ENCODE measurements around the gene SHROOM1.
"Not testable (repeated sequence)": the region's sequence is repeated elsewhere in the genome, so short reads cannot be mapped to it uniquely, and the experiment has no call there.

The SHROOM1 gene

DNA sequence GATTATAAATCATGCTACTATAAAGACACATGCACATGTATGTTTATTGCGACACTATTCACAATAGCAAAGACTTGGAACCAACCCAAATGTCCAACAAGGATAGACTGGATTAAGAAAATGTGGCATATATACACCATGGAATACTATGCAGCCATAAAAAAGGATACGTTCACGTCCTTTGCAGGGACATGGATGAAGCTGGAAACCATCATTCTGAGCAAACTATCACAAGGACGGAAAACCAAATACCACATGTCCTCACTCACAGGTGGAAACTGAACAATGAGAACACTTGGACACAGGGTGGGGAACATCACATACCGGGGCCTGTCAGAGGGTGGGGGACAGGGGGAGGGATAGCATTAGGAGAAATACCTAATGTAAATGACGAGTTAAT lies 24.6 kb downstream of the SHROOM1 start:
- DNase-seq = not testable (repeated sequence)

DNA sequence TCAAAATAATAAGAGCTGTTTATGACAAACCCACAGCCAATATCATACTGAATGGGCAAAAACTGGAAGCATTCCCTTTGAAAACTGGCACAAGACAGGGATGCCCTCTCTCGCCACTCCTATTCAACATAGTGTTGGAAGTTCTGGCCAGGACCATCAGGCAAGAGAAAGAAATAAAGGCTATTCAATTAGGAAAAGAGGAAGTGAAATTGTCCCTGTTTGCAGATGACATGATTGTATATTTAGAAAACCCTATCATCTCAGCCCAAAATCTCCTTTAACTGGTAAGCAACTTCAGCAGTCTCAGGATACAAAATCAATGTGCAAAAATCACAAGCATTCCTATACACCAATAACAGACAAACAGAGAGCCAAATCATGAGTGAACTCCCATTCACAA lies 26.2 kb downstream of the SHROOM1 start:
- DNase-seq = not testable (repeated sequence)

DNA sequence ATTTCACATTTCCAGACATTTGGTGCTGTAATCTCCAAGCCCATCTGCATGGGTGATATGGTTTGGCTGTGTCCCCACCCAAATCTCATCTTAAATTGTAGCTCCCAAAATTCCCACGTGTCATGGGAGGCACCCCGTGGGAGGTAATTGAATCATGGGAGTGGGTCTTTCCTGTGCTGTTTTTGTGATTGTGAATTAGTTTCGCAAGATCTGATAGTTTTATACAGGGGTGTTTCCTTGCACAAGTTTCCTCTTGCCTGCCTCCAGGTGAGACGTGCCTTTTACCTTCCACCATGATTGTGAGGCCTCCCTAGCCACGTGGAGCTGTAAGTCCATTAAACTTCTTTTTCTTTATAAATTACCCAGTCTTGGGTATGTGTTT lies 27.8 kb downstream of the SHROOM1 start:
- not testable (repeated sequence) for DNase-seq

DNA sequence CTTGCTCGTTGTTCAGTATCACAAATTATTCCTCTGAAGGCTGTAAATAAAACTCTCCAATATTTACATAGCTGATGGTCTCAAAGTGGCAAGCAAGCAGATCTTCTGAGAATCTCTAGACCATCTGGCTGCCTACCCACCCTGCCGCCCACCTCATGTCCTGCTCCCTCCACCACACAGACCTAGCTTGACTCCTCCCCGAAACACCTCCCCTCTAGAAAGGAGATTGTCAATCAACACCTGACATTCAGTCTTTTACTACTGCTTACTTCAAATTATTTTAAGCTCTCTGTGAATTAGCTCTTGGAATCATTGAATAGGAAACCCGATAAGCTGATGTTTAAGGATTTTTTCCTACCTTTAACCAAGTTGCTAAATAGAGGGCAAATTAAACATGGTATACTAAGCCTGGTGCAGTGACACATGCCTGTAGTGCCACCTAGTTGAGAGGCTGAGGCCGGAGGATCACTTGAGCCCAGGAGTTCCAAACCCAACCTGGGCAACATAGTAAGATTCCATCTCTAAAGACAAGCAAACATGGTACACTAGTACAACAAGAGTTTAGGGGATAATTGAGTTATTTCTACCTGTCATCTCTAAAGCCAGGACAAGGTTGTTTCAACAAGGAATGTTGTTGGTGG lies 28.3 kb downstream of the SHROOM1 start:
- no peak for DNase-seq

DNA sequence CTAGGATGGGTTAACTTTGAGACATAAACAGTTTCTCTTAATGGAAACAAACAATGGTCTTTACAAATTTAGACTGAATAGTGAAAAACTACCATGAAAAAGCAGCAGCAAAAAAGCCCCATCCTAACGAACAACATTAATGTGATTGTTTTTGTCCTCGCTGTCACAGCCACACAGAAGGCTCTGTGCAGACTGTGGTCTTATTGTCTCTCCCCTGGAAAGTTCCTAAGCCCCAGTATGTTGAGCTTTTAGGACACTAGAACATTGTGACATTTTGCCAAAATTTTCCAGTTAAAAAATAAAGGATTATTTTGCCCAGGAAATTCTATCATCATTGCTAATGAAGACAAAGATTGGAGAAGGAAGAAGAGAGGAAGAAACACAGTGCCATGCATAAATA lies 29.9 kb downstream of the SHROOM1 start:
- DNase-seq = no peak

DNA sequence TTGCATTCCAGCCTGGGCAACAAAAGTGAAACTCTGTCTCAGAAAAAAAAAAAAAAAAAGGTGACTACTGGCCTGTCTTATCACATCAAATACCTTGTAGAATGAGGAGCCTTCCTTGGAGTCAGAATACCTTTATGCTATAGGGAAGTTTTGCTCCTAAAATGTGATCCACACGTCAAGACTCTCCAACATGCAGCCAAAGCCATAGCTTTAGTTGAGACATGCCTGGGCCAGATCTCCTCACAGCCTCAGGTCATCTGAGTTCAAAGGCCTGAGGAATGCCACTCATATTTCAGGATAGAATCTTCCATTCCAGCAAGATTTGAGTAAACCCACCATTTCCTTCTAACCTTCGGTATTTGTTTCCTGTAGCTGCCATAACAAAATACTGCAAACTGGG lies 31.1 kb downstream of the SHROOM1 start:
- no peak for DNase-seq

DNA sequence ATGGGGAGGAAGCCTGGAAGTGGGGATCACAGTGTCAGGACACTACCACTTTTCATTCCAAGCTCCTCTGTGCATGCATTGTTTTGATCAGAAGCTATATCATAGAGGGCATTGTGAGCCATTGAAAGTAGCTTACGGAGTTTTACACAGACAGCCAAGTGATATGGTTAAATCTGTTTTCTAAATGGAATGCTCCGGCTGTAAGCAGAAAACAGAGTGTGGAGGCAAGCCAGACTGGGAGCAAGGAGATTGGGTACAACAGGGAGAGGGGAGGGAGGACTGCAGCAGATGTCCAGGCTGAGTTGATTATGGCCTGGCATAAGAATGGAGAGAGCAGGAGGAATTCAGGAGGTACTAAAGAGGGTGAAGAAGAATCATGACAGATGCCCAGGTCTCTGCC lies 32.8 kb downstream of the SHROOM1 start:
- no peak for DNase-seq

DNA sequence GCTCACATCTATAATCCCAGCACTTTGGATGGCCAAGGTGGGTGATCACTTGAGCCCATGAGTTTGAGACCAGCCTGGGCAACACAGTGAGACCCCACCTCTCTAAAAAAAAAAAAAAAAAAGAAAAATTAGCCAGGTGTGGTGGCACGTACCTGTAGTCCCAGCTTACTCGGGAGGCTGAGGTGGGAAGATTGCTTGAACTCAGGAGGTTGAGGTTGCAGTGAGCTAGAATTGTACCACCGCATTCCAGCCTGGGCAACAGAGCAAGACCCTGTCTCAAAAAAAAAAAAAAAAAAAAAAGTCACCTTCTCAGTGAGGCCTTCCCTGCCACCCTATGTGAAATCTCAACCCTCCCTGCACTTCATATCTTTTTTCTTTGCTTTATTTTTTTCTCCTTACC lies 39.4 kb downstream of the SHROOM1 start:
- no peak for DNase-seq

DNA sequence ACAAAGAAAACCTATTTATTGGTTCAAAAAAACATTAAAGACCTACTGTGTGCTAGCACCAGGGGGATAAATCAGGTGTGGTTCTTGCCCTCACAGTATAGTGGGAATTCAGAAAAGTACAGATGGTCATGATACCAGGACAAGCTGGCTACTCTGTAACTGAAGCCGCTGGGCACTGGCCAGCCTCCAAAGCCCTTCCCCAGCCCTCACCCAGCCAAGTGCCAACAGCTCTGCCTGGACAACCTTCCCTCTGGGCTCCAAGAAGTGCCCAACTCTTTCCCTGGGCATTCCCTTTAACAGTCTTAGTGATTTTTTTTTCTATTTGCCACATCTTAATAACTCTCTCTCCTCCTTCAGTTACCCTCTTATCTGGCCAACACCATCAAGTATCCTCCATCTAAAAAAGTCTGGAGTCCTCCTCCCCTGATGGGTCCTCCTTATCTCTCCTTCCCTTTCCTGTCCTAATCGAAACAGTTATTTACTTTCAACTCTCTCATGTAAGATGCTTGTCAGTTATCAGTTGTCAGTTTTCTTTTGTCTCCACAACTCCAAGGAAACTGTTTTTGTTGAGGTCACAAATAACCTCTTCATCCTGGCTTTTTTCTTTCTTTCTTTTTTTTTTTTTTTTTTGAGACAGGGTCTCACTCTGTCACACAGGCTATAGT lies 40.1 kb downstream of the SHROOM1 start:
- DNase-seq = no peak

DNA sequence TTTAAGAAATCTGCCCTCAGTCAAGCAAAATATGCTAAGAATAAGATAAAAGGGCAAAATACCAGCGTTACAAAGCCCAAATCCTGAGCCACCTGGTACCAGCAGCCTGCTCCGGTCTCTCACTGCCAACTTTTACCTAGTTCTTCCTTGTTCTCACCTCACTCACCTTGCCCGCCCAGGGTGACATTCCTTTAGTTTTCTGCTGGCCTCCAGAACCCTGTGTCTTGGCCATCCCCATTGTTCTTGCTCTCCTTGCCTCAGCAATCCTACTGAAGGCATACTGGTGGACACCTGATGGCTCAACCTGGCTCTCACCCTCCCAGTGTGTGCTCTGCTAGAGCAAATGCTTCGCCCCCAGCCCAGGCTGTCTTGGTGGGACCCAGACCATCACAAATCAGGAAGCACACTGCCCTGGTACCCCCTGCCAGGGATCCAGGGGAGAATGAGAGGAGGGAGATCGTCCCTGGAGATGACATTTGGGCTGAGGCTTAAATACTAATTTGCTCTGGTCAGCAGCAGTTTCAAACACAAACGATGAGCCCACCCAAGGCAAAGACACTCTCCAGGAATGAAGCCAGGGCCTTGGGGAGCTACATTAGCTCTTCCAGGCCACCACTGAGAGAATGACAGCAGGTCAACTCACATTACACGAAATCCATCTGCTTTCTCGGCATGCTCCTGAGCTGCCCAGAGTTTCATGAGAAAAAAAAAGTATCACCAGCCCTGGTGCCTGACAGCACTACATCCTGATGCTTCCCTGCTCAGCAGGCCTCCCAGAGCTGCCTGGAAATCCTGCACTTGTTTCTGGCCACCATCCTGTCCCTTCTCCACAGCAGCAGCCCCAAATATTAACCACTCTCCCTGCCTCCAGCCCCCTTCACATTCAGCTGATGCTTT lies 41.2 kb downstream of the SHROOM1 start:
- DNase-seq = no peak

DNA sequence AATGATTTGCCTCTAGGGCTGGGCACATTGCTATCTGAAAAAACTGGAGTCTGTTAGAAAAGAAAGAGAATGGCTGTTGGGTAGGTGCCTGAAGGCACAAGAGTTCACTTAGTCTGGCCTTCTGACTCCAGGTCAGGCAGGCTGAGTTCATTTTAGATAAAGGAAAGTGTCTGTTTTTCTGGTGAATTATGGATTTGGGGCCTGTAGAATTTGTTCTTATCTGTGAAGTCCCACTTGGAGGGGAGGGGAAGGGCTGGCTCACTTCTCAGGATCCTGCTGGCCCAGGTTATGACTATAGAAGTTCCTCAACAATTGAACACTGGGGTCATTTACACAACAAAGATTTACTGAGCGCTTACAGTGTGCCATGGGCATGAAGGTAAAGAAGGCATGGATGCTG lies 41.9 kb downstream of the SHROOM1 start:
- no peak for DNase-seq

DNA sequence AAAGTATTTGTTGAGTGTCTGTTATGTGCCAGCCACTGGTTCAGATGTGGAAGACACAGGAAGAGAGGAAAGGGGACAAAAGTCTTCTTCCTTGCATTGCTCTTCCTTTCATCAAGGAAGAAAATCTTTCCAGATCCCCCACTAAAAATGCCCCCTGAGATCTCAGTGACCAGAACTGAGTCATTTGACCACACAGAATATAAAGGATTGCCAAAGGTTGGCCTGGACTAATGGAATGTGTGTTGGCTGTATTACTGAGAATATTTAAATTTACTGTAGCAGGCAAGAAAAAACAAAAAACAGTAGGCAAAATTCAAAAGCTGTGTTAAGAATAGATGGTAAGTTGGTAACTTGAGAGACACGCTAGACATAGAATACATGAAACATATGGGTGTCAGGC lies 43.4 kb downstream of the SHROOM1 start:
- DNase-seq = no peak

DNA sequence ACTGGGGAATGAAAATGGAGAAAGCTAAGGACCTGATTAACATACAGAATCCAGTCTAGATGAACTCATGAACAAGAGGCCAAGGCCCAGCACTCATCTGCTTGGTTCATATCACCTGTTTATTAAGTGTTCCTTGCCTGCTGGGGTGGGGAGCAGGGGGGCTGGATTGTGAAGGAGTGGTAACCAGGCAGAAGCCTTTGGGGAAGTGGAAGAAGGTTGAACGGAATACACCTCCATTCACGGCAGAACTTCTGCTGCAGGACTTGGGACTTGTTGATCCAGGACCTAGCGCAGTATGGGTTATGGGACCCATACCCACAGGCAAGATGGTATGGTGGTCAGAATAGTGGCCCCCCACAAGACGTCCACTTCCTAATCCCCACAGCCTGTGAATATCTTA lies 44.6 kb downstream of the SHROOM1 start:
- no peak for DNase-seq

DNA sequence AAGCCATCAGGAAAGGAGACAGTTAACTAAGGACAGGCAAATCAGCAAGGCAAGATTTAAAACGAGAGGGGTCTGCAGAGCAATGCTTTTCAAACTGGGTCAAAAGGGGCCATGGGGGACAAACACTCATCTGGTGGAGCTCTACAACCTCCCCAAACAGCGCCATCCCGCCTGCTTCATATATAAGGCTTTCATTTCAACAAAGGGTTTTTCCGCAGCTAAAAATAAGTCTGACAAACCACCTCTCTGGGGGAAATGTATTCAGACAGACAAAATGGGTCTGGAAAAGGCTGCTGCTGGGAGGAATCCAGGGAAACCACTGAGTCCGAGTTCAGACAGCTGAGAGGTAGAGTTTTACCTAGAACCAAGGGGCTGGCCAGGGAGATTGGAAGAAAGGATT lies 45.1 kb downstream of the SHROOM1 start:
- DNase-seq = no peak

DNA sequence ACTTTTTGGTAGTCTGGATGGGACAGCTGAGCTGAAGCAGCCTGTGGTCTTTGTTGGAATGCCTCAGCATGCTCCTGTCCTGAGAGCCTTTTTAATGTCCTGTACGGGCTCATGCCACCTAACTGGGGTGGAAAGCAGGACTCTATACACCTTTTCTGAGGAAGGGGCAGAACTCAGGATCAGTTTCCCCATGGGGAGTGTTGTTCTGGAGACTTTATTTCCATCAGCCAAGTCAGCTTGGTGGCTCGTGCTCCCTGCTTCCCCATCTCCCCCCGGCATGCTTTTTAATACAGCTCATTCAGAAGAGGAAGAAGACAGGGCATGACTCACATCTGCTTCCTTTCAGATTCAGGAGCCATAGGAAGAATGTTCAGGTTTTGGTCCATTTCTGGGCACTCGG lies 48.3 kb downstream of the SHROOM1 start:
- peak; percentile 17 for DNase-seq

DNA sequence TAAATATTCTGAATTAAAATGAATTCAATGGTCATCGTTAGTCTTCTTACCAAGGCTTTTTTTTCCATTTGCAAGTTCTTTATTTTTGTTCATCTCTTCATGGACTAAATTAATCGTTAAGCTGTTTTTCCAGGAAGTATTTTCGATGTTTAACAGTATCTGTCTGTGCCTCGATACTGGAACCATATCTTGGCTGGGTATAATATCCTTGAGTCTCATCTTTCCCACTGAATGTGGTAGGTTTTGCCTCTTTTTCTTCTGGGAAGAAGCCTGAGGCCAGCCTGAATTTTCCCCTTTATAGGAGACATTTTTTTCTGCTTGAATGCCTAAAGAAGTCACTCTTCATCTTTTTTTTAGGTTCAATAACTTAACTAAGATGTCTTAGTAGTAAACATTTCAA lies 49.4 kb downstream of the SHROOM1 start:
- no peak for DNase-seq

DNA sequence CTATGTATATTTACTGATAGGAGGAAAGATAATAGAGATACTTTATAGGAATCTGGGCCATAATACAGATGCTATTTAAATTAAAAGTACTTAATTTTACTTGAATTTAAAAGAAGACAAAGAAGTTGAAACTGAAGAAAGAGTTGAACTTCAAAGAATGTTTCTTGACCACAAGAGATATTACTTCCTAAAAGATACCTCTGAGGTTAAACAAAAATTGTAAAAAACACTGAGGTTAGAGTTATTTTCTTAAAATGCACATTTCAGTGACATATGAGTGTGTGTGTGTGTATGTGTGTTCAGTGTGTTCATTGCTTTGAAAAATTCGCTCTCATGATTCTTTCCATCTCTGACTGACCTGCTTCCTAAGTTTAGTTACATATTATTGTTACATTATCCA lies 49.9 kb downstream of the SHROOM1 start:
- no peak for DNase-seq

DNA sequence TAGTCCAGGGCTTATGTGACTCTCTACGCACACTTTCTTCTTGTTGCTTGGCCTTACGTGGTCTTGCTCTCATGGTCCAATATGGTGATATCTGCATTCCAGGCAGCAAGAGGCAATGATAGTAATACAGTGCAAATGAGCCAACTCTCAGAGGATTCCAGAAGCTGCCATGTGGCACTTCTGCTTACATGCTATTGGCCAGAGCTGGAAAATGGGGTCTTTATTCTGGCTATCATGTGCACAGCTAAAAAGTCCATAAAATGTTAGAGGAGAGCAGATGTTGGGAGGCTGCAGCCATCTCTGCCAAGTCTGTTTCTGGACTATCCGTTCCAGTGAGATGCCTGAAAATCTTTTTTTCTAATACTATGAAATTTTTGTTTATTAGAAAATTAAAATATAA lies 50.5 kb downstream of the SHROOM1 start:
- no peak for DNase-seq

DNA sequence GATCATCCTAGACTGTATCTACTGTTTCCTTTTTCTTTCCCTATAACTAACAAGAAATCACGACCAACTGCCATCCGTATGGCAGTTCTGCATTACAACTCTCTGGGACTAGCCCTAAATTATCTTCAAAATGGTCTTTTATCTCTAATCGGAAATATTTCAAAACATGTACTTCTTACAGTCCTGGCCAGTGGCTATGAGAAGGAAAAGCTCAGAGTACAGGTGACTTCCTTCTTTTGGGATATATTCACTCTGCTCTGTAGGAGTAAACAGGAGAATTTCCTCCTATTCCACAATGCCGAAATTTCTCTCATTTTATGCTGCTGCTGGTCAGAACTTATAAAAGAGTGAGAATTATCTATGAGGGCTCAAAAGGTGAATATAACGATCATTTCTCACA lies 51.6 kb downstream of the SHROOM1 start:
- no peak for DNase-seq

DNA sequence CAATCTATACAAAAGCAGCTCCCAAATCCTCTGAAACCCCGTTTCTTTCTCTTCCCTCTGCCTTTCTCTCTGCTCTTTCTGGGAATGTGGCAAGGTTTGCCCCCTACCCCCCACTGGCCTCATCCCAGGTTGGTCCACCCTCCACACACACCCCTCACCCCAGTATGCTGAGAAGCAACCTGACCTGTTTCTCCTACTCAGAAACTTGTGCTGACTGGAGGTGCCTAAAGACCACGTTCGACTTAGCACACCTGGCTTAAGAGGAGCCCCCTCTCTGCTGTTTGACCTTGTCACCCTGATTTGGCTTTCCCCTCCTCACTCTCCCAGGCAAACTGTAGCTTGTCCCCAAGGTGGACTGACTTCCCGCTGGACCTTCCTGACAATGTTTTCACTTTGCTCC lies 52.3 kb downstream of the SHROOM1 start:
- no peak for DNase-seq

DNA sequence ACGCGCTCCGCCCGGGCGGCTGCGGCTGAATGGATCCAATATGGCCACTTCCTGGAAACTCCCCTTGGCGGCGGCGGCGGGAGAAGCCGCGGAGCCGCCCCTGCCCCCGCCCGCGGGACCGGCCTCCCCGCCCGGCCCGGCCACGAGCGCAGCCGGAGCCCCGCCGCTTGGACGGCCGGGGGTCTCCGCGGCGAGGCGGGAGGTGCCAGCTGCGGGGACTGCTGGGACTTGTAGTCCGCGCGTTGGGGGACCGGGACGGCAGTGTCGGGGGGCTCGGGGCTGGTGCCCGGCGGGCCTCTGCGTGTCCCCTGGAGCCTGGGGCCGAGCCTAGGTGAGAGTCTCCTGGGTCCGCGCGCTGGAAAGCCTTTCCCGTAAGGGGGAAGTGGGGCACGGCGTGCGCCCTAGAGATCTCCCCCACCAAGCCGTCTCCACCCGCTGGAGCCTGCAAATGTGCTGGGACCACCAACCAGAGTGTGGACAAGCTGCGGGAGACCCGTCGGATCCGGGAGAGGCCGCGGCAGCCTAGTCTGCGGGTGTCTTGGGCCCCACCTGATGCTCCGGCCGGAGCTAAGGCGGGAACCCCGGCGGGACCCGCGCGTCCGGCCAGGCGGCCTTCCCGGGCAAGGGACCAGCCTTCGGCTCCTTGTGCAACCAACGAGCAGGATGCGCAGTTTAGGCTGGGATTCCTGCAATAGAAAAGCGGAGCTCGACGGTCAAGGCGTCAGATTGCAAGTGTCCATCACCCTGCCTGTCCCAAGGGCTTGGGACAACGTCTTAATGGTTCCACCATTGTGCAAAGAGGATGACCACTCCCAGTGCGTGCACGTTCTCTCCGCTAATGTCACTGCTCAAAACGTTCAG lies 53.0 kb downstream of the SHROOM1 start, which contains the start of gene SEPTIN8:
Gene SEPTIN8 (minus strand): TSS at position 31 of the 861 bp plus-strand sequence. CDS start 102 bp downstream, outside the sequence.
- peak; percentile 30 for DNase-seq

DNA sequence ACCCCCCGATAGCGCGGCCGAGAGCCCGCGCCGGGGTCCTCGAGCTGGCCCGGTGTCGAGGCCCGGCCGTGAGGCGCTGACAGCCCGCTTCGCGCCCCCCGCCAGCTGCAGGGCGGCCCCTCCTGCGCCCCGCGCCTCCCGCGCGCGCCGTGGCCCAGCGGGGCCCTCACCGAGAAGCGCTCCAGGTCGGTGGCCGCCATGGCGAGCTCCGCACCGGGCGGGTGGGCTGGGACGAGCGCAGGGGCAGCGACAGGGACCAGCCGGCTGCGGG lies 53.6 kb downstream of the SHROOM1 start:
- DNase-seq = no peak

All from CD4-positive, alpha-beta T cell treated with Interleukin-15 for 1 hour (primary cell).